Fibroblast of lung (primary cell): Measurements from ENCODE around the gene TMEM225B.
"Not testable (repeated sequence)": the region's sequence is repeated elsewhere in the genome, so short reads cannot be mapped to it uniquely, and the experiment has no call there.

ENCODE experiments used
- CTCF ChIP-seq, 2 donors: IDR thresholded peaks in 1 of 2; conservative IDR thresholded peaks in 1 of 2; 1 replicate in 1 of 2; 2 replicates in 1 of 2; pipeline ENCODE4 v1.5.1; 2011 to 2012; ENCODE audit warnings: low read length in 2 of 2, control low read depth in 1 of 2, inconsistent platforms in 1 of 2, low read depth in 1 of 2, mild to moderate bottlenecking in 1 of 2
- EZH2 ChIP-seq: IDR thresholded peaks from 2 replicates; pipeline ENCODE4 v1.5.1; 2012; ENCODE audit warnings: low read length, control low read depth, mild to moderate bottlenecking; ENCODE audit errors: missing control alignments

DNA sequence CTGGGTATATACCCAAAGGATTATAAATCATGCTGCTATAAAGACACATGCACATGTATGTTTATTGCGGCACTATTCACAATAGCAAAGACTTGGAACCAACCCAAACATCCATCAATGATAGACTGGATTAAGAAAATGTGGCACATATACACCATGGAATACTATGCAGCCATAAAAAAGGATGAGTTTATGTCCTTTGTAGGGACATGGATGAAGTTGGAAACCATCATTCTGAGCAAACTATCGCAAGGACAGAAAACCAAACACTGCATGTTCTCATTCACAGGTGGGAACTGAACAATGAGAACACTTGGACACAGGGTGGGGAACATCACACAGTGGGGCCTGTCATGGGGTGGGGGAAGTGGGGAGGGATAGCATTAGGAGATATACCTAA lies 48.5 kb upstream of the TMEM225B start:
- TF ChIP-seq CTCF (conservative IDR thresholded peaks at IDR 0.05 in 1 of 2, IDR thresholded peaks at IDR 0.05 in 1 of 2; ENCODE audit: low read depth in 1 of 2, low read length in 2 of 2); EZH2: not testable (repeated sequence)
